Measurements from ENCODE around the gene HOPX. TPM values are rescaled to one million over a fixed set of nuclear protein-coding genes. Genes with fewer than 3 reads are reported as not detected.
"Not testable (repeated sequence)": the region's sequence is repeated elsewhere in the genome, so short reads cannot be mapped to it uniquely, and the experiment has no call there.

The HOPX gene
- total RNA-seq, 3 donors from 2014 or later (not counting 1 experiment from before 2014, with no cell fraction given), result 152 to 240 (median 167) TPM

DNA sequence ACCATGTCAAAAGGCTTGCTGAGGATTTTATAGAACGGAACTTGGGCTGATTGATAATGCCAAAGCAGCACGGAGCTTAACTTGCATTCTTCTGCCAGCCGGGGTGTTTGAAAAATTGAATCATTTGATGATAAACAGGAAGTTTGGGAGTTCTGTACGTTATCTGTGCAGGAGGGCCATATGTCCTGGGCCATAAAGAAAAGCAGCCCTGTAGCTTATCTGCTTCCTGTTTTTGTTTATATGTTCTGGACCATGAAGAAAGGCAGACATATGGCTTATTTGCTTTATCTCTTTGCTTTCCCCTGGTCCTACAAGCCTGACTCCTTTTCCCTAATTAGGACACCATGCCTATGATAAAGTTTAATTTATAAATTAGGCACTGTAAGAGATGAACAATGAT lies 62.4 kb downstream of the HOPX start:
- H3K4me1 Mint-ChIP-seq, result peaks cover 5 to 11% of the 10 kb centered on the region in 2 donors
- no peak for ATAC-seq
- H3K36me3 ChIP-seq (ENCODE audit: control insufficient read depth, insufficient read depth, low read length), result no peaks in the 10 kb centered on the region
- H3K27me3 Mint-ChIP-seq (ENCODE audit: low read depth in 2 of 2), result peaks cover 0 to 4% of the 10 kb centered on the region in 2 donors
- DNase-seq, result no peak
- H3K36me3 Mint-ChIP-seq, result peaks cover under 1% of the 10 kb centered on the region
- H3K9me3 Mint-ChIP-seq, result no peaks in the 10 kb centered on the region
- H3K27ac ChIP-seq (ENCODE audit: low read length), result no peak overlapping the region
- no peaks in the 10 kb centered on the region for H3K4me1 ChIP-seq (ENCODE audit: control insufficient read depth, insufficient read depth, low read length)
- intact Hi-C loops (cut with micrococcal nuclease), result no loop called here
- H3K9me3 ChIP-seq (ENCODE audit: control insufficient read depth, insufficient read depth, low read length), result no peaks in the 10 kb centered on the region
- no peak overlapping the region for H3K4me3 ChIP-seq (ENCODE audit: low read length)
- H3K27me3 ChIP-seq (ENCODE audit: control insufficient read depth, insufficient read depth, low read length), result no peaks in the 10 kb centered on the region
- H3K27ac Mint-ChIP-seq, result no peak overlapping the region
- H3K4me3 Mint-ChIP-seq, result no peak overlapping the region
- WGBS (ENCODE audit: insufficient coverage), result 90% methylated on average over 4 of the region's 4 CpGs
- TF ChIP-seq, protein P1, sequence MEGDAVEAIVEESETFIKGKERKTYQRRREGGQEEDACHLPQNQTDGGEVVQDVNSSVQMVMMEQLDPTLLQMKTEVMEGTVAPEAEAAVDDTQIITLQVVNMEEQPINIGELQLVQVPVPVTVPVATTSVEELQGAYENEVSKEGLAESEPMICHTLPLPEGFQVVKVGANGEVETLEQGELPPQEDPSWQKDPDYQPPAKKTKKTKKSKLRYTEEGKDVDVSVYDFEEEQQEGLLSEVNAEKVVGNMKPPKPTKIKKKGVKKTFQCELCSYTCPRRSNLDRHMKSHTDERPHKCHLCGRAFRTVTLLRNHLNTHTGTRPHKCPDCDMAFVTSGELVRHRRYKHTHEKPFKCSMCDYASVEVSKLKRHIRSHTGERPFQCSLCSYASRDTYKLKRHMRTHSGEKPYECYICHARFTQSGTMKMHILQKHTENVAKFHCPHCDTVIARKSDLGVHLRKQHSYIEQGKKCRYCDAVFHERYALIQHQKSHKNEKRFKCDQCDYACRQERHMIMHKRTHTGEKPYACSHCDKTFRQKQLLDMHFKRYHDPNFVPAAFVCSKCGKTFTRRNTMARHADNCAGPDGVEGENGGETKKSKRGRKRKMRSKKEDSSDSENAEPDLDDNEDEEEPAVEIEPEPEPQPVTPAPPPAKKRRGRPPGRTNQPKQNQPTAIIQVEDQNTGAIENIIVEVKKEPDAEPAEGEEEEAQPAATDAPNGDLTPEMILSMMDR (IDR thresholded peaks at IDR 0.05), result no peak

DNA sequence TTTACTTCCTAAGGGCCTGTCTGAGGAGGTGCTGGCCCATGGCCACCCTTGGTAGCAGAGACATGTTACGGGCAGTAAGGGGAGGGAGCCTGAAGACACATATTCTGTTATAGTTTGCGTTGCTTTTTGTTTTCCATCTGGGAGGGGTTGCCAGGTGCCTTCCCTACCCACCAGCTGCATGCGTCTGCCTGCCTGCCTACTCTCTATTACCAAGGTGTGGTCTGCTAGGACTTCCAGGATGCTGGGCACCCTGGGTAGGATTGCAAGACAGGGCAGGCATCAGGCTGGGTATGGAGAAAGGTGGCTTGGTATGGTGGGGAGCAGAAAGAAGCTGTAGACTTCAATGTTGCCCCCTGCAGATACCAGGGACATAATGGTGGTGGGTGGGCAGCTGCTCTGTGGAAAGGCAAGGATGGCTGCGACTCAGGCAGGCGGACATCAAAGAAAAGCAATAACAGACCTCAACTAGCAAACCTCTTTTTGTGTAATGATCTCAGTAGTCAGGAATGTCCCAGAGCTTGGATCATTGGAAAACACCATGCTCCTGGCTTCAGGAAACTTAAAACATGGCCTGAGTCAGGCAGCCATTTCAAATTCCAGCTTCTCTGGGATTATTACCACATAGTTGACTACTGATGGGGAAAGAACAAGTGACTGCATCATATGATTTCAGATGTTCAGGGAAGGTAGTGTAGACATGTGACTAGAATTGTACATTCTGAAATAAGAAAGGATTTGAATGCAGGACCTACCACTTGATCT lies 67.8 kb downstream of the HOPX start:
- Histone ChIP-seq H3K27me3 (ENCODE audit: control insufficient read depth, insufficient read depth, low read length) (no peaks in the 10 kb centered on the region), H3K4me3 (ENCODE audit: low read length) (no peak overlapping the region), H3K36me3 (ENCODE audit: control insufficient read depth, insufficient read depth, low read length) (no peaks in the 10 kb centered on the region), H3K4me1 (ENCODE audit: control insufficient read depth, insufficient read depth, low read length) (no peaks in the 10 kb centered on the region), H3K27ac (ENCODE audit: low read length) (no peak overlapping the region), H3K9me3 (ENCODE audit: control insufficient read depth, insufficient read depth, low read length) (no peaks in the 10 kb centered on the region)
- DNase-seq, result no peak
- TF ChIP-seq, protein P1 (IDR thresholded peaks at IDR 0.05), result no peak
- H3K36me3 Mint-ChIP-seq, result no peaks in the 10 kb centered on the region
- H3K27ac Mint-ChIP-seq, result no peak overlapping the region
- peaks cover 0 to 4% of the 10 kb centered on the region in 2 donors for H3K27me3 Mint-ChIP-seq (ENCODE audit: low read depth in 2 of 2)
- H3K4me1 Mint-ChIP-seq, result peaks cover 5 to 10% of the 10 kb centered on the region in 2 donors
- H3K9me3 Mint-ChIP-seq, result no peaks in the 10 kb centered on the region
- intact Hi-C loops (cut with micrococcal nuclease), result no loop called here
- WGBS (ENCODE audit: insufficient coverage), result 89% methylated on average over 3 of the region's 5 CpGs
- no peak overlapping the region for H3K4me3 Mint-ChIP-seq
- ATAC-seq, result no peak

DNA sequence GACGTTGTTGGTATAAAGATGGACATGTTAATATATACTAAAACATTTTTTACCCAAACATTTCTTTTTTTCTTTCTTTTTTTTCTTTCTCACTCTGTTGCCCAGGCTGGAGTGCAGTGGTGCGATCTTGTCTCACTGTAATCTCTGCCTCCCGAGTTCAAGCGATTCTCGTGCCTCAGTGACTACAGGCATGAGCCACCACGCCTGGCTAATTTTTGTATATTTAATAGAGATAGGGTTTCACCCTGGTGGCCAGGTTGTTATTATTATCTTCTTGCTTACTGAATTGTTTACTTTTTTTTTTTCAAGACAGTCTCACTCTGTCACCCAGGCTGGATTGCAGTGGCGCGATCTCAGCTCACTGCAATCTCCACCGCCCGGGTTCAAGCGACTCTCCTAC lies 68.8 kb downstream of the HOPX start:
- H3K27me3 Mint-ChIP-seq (ENCODE audit: low read depth in 2 of 2), result no peaks in the 10 kb centered on the region
- Histone ChIP-seq H3K27ac (ENCODE audit: low read length) (no peak overlapping the region), H3K36me3 (ENCODE audit: control insufficient read depth, insufficient read depth, low read length) (no peaks in the 10 kb centered on the region), H3K4me3 (ENCODE audit: low read length) (no peak overlapping the region), H3K4me1 (ENCODE audit: control insufficient read depth, insufficient read depth, low read length) (no peaks in the 10 kb centered on the region), H3K27me3 (ENCODE audit: control insufficient read depth, insufficient read depth, low read length) (no peaks in the 10 kb centered on the region), H3K9me3 (ENCODE audit: control insufficient read depth, insufficient read depth, low read length) (no peaks in the 10 kb centered on the region)
- intact Hi-C loops (cut with micrococcal nuclease), result no loop called here
- H3K36me3 Mint-ChIP-seq, result no peaks in the 10 kb centered on the region
- peaks cover 0 to 6% of the 10 kb centered on the region in 2 donors for H3K4me1 Mint-ChIP-seq
- TF ChIP-seq, protein P1 (IDR thresholded peaks at IDR 0.05), result no peak
- WGBS (ENCODE audit: insufficient coverage), result 92% methylated on average over 9 of the region's 11 CpGs
- H3K27ac Mint-ChIP-seq, result no peak overlapping the region
- no peaks in the 10 kb centered on the region for H3K9me3 Mint-ChIP-seq
- ATAC-seq, result no peak
- H3K4me3 Mint-ChIP-seq, result no peak overlapping the region
- no peak for DNase-seq

GRCh38 chr4:56611501-56611900 lies 69.6 kb downstream of the HOPX start:
- no peaks in the 10 kb centered on the region for H3K36me3 Mint-ChIP-seq
- H3K4me1 ChIP-seq (ENCODE audit: control insufficient read depth, insufficient read depth, low read length), result no peaks in the 10 kb centered on the region
- WGBS (ENCODE audit: insufficient coverage), result 90% methylated on average over 2 of the region's 2 CpGs
- peaks cover 0 to 6% of the 10 kb centered on the region in 2 donors for H3K4me1 Mint-ChIP-seq
- no peaks in the 10 kb centered on the region for H3K27me3 Mint-ChIP-seq (ENCODE audit: low read depth in 2 of 2)
- H3K9me3 Mint-ChIP-seq, result no peaks in the 10 kb centered on the region
- no peak overlapping the region for H3K4me3 Mint-ChIP-seq
- TF ChIP-seq, protein P1 (IDR thresholded peaks at IDR 0.05), result no peak
- no peaks in the 10 kb centered on the region for H3K9me3 ChIP-seq (ENCODE audit: control insufficient read depth, insufficient read depth, low read length)
- intact Hi-C loops (cut with micrococcal nuclease), result no loop called here
- no peaks in the 10 kb centered on the region for H3K27me3 ChIP-seq (ENCODE audit: control insufficient read depth, insufficient read depth, low read length)
- H3K27ac ChIP-seq (ENCODE audit: low read length), result no peak overlapping the region
- H3K4me3 ChIP-seq (ENCODE audit: low read length), result no peak overlapping the region
- ATAC-seq, result no peak
- no peaks in the 10 kb centered on the region for H3K36me3 ChIP-seq (ENCODE audit: control insufficient read depth, insufficient read depth, low read length)
- no peak overlapping the region for H3K27ac Mint-ChIP-seq
- DNase-seq, result no peak

GRCh38 chr4:56610170-56610569 lies 70.9 kb downstream of the HOPX start:
- H3K27ac ChIP-seq (ENCODE audit: low read length); H3K9me3 ChIP-seq (ENCODE audit: control insufficient read depth, insufficient read depth, low read length); H3K36me3 ChIP-seq (ENCODE audit: control insufficient read depth, insufficient read depth, low read length); H3K4me1 ChIP-seq (ENCODE audit: control insufficient read depth, insufficient read depth, low read length); H3K4me3 Mint-ChIP-seq; H3K4me1 Mint-ChIP-seq; H3K27me3 ChIP-seq (ENCODE audit: control insufficient read depth, insufficient read depth, low read length); H3K36me3 Mint-ChIP-seq; H3K27me3 Mint-ChIP-seq (ENCODE audit: low read depth in 2 of 2); intact Hi-C loops (cut with micrococcal nuclease); ATAC-seq; H3K27ac Mint-ChIP-seq; H3K4me3 ChIP-seq (ENCODE audit: low read length); DNase-seq; H3K9me3 Mint-ChIP-seq: not testable (repeated sequence)
